Measurements from ENCODE around the gene TOR1A.

TOR1A gene

GRCh38 chr9:129852579-129852978, 28.6 kb upstream of the TOR1A start:
- DNase-seq (ENCODE audit: low spot score) = no peak

- DNase-seq (ENCODE audit: low spot score) = no peak
Observed at GRCh38 chr9:129851821-129852220, 27.9 kb upstream of the TOR1A start.

GRCh38 chr9:129850821-129851550, 27.1 kb upstream of the TOR1A start:
- DNase-seq (ENCODE audit: low spot score) = no peak

- DNase-seq (ENCODE audit: low spot score) = no peak
Observed at GRCh38 chr9:129849901-129850300, 26.0 kb upstream of the TOR1A start.

GRCh38 chr9:129848712-129849441, 24.9 kb upstream of the TOR1A start:
- no peak for DNase-seq (ENCODE audit: low spot score)

GRCh38 chr9:129845373-129845772, 21.4 kb upstream of the TOR1A start:
- DNase-seq (ENCODE audit: low spot score) = no peak

GRCh38 chr9:129841071-129841470, 17.1 kb upstream of the TOR1A start:
- DNase-seq (ENCODE audit: low spot score) = no peak

- no peak for DNase-seq (ENCODE audit: low spot score)
Observed at GRCh38 chr9:129840034-129840433, 16.1 kb upstream of the TOR1A start.

GRCh38 chr9:129839324-129840023, 15.5 kb upstream of the TOR1A start:
- DNase-seq (ENCODE audit: low spot score) = no peak

GRCh38 chr9:129838707-129839259, 14.8 kb upstream of the TOR1A start:
- no peak for DNase-seq (ENCODE audit: low spot score)

- no peak for DNase-seq (ENCODE audit: low spot score)
Observed at GRCh38 chr9:129836311-129837007, 12.5 kb upstream of the TOR1A start.

GRCh38 chr9:129835860-129836223, 11.9 kb upstream of the TOR1A start:
- DNase-seq (ENCODE audit: low spot score) = no peak

- peak; percentile 95 for DNase-seq (ENCODE audit: low spot score)
Observed at GRCh38 chr9:129835128-129835859, 11.4 kb upstream of the TOR1A start, which contains the start of the genes C9orf78 and USP20. TSS of gene C9orf78 (minus strand) at chr9:129835275. CDS start at chr9:129835221, 54 bp downstream. TSS of gene USP20 (plus strand) at chr9:129835458. CDS start at chr9:129852556, 17,098 bp downstream.

GRCh38 chr9:129834489-129835127, 10.7 kb upstream of the TOR1A start:
- DNase-seq (ENCODE audit: low spot score) = no peak

- DNase-seq (ENCODE audit: low spot score) = no peak
Observed at GRCh38 chr9:129832982-129833381, 9.0 kb upstream of the TOR1A start.

GRCh38 chr9:129828969-129829368, 5.0 kb upstream of the TOR1A start:
- DNase-seq (ENCODE audit: low spot score) = no peak

- no peak for DNase-seq (ENCODE audit: low spot score)
Observed at GRCh38 chr9:129828051-129828450, 4.1 kb upstream of the TOR1A start.

- no peak for DNase-seq (ENCODE audit: low spot score)
Observed at GRCh38 chr9:129826759-129827158, 2.8 kb upstream of the TOR1A start.

GRCh38 chr9:129826344-129826743, 2.4 kb upstream of the TOR1A start:
- no peak for DNase-seq (ENCODE audit: low spot score)

- no peak for DNase-seq (ENCODE audit: low spot score)
Observed at GRCh38 chr9:129823542-129823934, 398 bp downstream of the TOR1A start.

All from globus pallidus (tissue), 1 donor.